HS-5 (cell line): ENCODE measurements around the gene CDH23.

Experiments
- DNase-seq: peaks from one replicate; pipeline ENCODE4 v3.0.0-alpha.2; 2012; ENCODE audit warnings: low read depth

The CDH23 gene

DNA sequence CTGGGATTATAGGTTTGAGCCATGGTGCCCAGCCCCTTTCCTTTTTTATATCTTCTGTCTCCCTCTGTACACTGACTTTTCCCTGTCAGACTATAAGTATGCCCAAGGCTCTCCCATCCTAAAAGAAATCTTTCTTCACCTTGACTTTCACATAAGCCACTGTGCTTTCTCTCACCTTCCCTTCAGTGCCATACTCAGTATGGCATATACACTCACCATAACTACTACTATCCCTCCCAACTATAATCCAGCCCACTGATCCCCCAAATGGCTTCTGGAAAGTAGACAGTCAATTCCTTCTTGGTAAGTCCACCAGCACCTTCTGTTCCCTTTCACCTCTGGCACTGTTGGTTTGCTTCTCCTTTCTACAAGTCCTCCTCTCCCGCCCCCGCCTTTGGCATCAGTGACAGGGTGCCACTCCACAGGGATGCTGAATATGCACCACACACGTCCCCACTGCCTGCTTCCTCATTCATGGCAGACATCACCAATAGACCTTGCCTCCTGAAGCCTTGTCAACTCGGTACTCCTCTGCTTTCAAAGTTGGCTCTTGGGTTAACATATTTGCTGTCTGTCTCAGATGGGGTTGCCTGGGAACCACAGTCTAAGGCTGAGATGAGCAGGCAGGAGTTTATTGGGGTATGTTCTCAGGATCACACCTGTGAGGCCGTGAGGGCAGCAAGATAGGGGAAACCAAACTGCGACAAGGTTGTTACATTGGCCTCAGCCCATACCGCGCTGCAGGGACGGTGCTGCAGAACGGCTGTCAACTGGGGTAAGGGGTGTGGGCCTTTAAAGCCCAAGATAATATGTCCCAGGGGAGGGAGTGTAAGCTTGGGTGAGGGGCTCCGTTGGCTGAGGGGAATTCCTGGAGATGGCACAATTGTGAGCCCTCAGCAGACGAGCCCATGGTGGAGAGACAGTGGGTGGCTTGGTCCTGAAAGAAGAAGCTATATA is 461.5 kb downstream of the CDH23 start:
- no peak for DNase-seq

DNA sequence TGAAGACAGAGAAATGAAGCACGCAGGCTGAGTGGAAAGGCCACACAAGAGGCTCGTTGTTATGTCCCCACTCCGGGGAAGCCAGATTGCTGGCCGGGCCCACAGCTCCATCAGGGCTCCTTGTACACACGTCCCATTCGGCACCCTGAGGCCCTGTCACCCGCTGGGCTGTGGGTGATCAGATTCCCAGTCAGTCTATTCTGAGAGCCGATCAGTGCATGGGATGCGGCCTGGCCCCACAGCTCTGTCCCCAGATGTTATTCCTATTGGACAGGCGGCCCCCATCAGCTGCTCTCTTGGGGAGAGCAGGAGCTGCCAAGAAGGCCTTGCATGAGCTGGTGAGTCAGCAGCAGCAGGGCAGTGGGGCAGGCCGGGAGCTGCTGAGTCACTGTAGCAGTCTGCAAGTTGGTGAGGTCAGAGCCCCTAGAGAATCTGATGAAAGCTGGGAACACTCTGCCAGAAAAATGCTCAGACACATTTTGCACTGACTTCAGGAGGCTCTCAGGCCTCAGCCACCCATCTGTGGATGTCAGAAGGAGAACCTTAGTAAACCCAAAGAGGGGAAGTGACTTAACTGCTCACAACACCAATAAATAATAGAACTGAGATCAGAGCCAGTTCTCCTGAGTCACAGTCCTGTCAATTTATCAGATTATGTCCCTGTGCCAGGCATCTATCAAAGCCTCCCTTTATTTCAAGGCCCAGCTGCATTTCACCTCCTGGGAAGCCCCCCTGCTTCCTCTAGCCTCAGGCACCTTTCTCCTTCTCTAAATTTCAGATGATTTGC is 463.7 kb downstream of the CDH23 start:
- DNase-seq, result peak; percentile 99

DNA sequence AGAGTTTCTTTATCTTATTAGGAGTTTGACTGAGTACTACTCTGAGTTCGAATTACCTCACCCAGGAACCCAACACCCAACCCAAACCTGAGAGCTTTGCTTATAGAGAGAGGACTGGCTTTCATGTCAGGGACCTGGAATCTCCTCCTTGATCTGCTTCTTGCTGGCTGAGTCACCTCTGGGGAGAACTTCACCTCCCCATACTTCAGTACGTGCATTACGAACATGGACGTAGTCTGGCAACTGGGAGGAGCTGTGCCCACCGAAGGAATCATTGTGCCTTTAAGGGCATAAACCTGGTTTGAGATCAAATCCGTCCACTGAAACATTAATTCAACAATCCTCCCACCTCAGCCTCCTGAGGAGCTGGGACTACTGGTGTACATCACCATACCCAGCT is 466.5 kb downstream of the CDH23 start:
- DNase-seq, result no peak

DNA sequence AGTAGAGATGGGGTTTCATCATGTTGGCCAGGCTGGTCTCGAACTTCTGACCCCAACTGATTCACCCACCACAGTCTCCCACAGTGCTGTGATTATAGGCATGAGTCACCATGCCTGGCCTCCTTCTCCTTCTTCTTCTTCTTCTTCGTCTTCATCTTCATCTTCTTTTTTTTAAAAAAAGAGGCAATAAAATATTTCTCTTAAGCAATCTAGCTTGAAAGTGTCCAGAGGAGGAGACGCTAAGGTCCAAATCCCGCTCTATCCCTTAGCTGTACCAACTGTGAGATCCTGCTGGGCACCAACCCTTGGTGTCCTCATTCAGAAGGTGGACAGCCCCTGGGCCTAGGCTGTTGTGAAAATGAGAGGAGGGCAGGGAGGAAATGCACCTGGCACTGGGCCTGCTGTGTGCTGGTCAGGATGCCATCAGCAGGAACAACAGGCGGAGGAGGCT is 468.2 kb downstream of the CDH23 start:
- DNase-seq, result no peak
